ENCODE results near the gene MED14. TPM values are rescaled to one million over a fixed set of nuclear protein-coding genes. Genes with fewer than 3 reads are reported as not detected.
A peak's percentile ranks its signal among the peaks of the same experiment; 100 is the strongest.

MED14 gene
- total RNA-seq, 1 experiment from 2014 or later, result 136 TPM

DNA sequence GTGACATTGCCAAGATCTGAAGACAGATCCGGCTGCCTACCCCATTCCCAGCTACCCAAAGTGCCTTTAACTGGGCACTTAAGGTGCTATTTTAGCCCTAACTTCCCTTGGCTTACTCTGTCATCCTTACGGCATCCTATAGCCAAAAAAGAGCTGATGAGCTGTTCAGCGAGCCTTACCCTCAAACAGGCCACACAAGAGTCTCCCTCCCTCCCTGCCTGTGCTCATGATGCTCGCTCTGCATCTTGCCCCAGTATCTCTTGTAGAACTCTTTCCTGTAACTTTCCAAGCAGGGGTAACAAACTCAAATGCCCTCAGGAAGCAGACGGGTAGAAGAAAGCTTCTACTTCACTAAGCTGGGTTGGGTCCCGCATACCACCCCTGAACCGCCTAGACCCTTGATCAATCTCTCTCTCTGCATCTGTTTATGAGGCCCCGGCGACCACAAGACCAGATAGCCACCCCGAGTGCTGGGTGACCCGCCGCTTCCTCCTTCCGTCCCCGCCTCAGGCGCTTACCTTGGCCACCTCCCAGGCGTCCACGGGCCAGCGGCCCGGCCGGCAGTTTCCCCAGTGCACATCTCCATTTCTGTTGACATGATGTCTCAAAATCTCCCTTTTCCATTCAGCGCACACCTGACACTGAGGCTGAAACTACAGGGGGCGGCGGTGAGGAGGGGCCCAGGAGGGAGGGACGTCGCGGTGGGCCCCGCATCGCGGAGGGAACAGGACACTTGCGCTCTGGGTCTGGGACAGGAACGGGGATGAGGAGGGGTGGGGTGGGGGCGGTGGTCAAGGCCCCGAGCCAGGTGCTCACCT is 88.6 kb downstream of the MED14 start:
- Histone ChIP-seq H2BK15ac (ENCODE audit: low read depth, low read length) (no peak overlapping the region), H3K18ac (ENCODE audit: insufficient read length, low read depth, low read length) (no peak overlapping the region), H3K27me3 (ENCODE audit: insufficient read depth, low read length) (no peaks in the 10 kb centered on the region), H3K23me2 (ENCODE audit: insufficient read length, low read depth, low read length, poor library complexity, severe bottlenecking) (no peaks in the 10 kb centered on the region), H4K8ac (replicated peaks; ENCODE audit: insufficient read length, low read depth, low read length) (no peak overlapping the region), H2BK120ac (ENCODE audit: low read depth, low read length, poor library complexity, severe bottlenecking) (no peak overlapping the region), H3K14ac (ENCODE audit: insufficient read depth, low read length) (no peak overlapping the region), H3K27ac (ENCODE audit: insufficient read length, low read depth, low read length) (no peak overlapping the region), H4K20me1 (ENCODE audit: control insufficient read depth, insufficient read depth, insufficient read length) (no peaks in the 10 kb centered on the region), H3K4me1 (ENCODE audit: insufficient read depth, low read length) (no peaks in the 10 kb centered on the region), H4K5ac (ENCODE audit: insufficient read length, low read depth, low read length) (no peak overlapping the region), H2BK20ac (ENCODE audit: low read depth, low read length, poor library complexity, severe bottlenecking) (no peak overlapping the region), H3K56ac (ENCODE audit: insufficient read length, low read depth, low read length) (no peak overlapping the region), H3K9me3 (ENCODE audit: control insufficient read depth, low read depth, low read length) (no peaks in the 10 kb centered on the region), H2AK5ac (ENCODE audit: insufficient read length, low read length) (no peak overlapping the region), H3K9ac (ENCODE audit: extremely low read depth, insufficient read length, low read length) (peak overlapping the region; percentile 25), H3K4me2 (ENCODE audit: insufficient read depth, insufficient read length, low read length) (peak overlapping the region; percentile 67), H2BK5ac (ENCODE audit: insufficient read length, low read length) (no peak overlapping the region), H3K79me2 (ENCODE audit: insufficient read depth, low read length) (peaks cover 7% of the 10 kb centered on the region; the same call in 1 of the 2 replicates), H3K23ac (ENCODE audit: insufficient read length, low read depth, low read length) (no peak overlapping the region), H2BK12ac (ENCODE audit: insufficient read length, low read depth, low read length) (no peak overlapping the region), H2AFZ (ENCODE audit: low read length) (no peak overlapping the region), H3T11ph (ENCODE audit: low read length) (no peak overlapping the region), H4K91ac (ENCODE audit: insufficient read length, low read depth, low read length) (no peak overlapping the region), H3K79me1 (ENCODE audit: insufficient read depth, low read depth, low read length, poor library complexity, severe bottlenecking) (no peaks in the 10 kb centered on the region), H3K4ac (ENCODE audit: low read depth, low read length) (no peak overlapping the region)
- no CpG with 5 or more reads among the region's 33 CpGs for WGBS (ENCODE audit: extremely low coverage, insufficient read length, low lambda C conversion rate)
- Mint-ChIP-seq H3K4me3 (peak overlapping the region; percentile 89 to 94), H3K27me3 (ENCODE audit: low read depth) (no peaks in the 10 kb centered on the region), H3K4me1 (peaks cover 10 to 24% of the 10 kb centered on the region in 2 experiments), H3K27ac (peak overlapping the region; percentile 78 to 94 (median 79); a peak in 5 of 7 replicates), H3K9me3 (peaks cover 49 to 53% of the 10 kb centered on the region in 2 experiments), H3K36me3 (ENCODE audit: insufficient read depth in 1 of 3, low read depth in 3 of 3) (peaks cover 12 to 39% (median 39%) of the 10 kb centered on the region in 3 experiments)
- no peak for DNase-seq
- TF ChIP-seq, protein P1, sequence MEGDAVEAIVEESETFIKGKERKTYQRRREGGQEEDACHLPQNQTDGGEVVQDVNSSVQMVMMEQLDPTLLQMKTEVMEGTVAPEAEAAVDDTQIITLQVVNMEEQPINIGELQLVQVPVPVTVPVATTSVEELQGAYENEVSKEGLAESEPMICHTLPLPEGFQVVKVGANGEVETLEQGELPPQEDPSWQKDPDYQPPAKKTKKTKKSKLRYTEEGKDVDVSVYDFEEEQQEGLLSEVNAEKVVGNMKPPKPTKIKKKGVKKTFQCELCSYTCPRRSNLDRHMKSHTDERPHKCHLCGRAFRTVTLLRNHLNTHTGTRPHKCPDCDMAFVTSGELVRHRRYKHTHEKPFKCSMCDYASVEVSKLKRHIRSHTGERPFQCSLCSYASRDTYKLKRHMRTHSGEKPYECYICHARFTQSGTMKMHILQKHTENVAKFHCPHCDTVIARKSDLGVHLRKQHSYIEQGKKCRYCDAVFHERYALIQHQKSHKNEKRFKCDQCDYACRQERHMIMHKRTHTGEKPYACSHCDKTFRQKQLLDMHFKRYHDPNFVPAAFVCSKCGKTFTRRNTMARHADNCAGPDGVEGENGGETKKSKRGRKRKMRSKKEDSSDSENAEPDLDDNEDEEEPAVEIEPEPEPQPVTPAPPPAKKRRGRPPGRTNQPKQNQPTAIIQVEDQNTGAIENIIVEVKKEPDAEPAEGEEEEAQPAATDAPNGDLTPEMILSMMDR (conservative IDR thresholded peaks at IDR 0.05), result no peak

Measured in H9 (cell line).